Fibroblast of gingiva (primary cell): ENCODE data around the gene PRKAG1.

ENCODE experiments used
- DNase-seq: peaks from one replicate; pipeline ENCODE4 v3.0.0-alpha.2; 2011; ENCODE audit warnings: low read depth

Gene PRKAG1

GRCh38 chr12:49049566-49050224 is 31.1 kb upstream of the PRKAG1 start:
- no peak for DNase-seq

GRCh38 chr12:49048953-49049352 is 30.4 kb upstream of the PRKAG1 start:
- no peak for DNase-seq

GRCh38 chr12:49046129-49046895 is 27.7 kb upstream of the PRKAG1 start:
- no peak for DNase-seq

GRCh38 chr12:49044660-49045059 is 26.1 kb upstream of the PRKAG1 start:
- no peak for DNase-seq

- DNase-seq = peak; percentile 41
These were observed 25.3 kb upstream of the PRKAG1 start for GRCh38 chr12:49043856-49044258.

- no peak for DNase-seq
These were observed 24.7 kb upstream of the PRKAG1 start for GRCh38 chr12:49043241-49043640.

- DNase-seq = no peak
These were observed 23.4 kb upstream of the PRKAG1 start for GRCh38 chr12:49041881-49042484.

- no peak for DNase-seq
These were observed 22.7 kb upstream of the PRKAG1 start for GRCh38 chr12:49041036-49041880.

- no peak for DNase-seq
These were observed 21.8 kb upstream of the PRKAG1 start for GRCh38 chr12:49040364-49040855.

- no peak for DNase-seq
These were observed 21.1 kb upstream of the PRKAG1 start for GRCh38 chr12:49039421-49040363.

GRCh38 chr12:49038291-49038955 is 19.8 kb upstream of the PRKAG1 start:
- no peak for DNase-seq

- DNase-seq = no peak
These were observed 19.3 kb upstream of the PRKAG1 start for GRCh38 chr12:49037947-49038237.

- no peak for DNase-seq
These were observed 18.8 kb upstream of the PRKAG1 start for GRCh38 chr12:49037111-49037946.

GRCh38 chr12:49036029-49036428 is 17.5 kb upstream of the PRKAG1 start:
- no peak for DNase-seq

- DNase-seq = no peak
These were observed 15.7 kb upstream of the PRKAG1 start for GRCh38 chr12:49034286-49034622.

- DNase-seq = no peak
These were observed 15.2 kb upstream of the PRKAG1 start for GRCh38 chr12:49033611-49034285.

GRCh38 chr12:49032679-49033447 is 14.3 kb upstream of the PRKAG1 start:
- no peak for DNase-seq

GRCh38 chr12:49032276-49032675 is 13.7 kb upstream of the PRKAG1 start:
- no peak for DNase-seq
